Right lobe of liver (tissue), 4 donors: Measurements from ENCODE around the gene EIF2B4.

Source experiments
- POLR2A ChIP-seq: fragments of 450-650 bp; IDR thresholded peaks from one replicate; pipeline ENCODE4 v1.6.1; 2017; ENCODE audit warnings: antibody characterized with exemption, mild to moderate bottlenecking
- TF ChIP-seq, protein P1 (sequence below), 4 donors: fragments of 200-600 bp in 3 of 4; fragments of 450-650 bp in 1 of 4; IDR thresholded peaks; one replicate each; pipeline versions ENCODE4 v1.5.1 to v1.8.0; 2016 to 2022; ENCODE audit warnings: antibody characterized with exemption in 4 of 4, mild to moderate bottlenecking in 2 of 4
- donor health status: DM: no; HTN: no; CAD: no.
- donor health status: DM: no; HTN: no; CAD: no.
- donor health status: DM: no; HTN: yes; CAD: no.

DNA sequence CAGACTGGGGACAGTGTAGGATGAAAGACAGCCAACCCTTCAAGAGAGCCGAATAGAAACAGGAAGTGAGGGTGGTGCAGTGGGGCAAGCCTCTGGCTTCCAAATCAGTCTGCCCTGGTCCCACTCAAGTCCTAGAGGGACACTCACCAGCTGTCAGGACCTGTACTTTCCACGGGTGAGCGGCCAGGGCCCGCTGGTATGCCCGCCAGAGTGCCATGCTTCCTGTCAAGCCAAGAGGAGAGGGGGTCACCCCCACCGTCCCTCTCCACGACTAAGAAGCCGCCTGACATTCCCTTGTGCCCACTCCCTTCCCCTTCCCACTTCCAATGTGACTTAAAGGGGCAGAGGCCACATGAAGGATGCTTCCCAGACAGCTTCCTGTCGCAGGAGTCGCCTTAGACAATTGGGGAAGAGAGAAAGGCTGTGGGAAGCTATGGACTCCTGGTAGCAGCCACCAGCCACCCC, 47.8 kb downstream of the EIF2B4 start:
- TF ChIP-seq, protein P1, sequence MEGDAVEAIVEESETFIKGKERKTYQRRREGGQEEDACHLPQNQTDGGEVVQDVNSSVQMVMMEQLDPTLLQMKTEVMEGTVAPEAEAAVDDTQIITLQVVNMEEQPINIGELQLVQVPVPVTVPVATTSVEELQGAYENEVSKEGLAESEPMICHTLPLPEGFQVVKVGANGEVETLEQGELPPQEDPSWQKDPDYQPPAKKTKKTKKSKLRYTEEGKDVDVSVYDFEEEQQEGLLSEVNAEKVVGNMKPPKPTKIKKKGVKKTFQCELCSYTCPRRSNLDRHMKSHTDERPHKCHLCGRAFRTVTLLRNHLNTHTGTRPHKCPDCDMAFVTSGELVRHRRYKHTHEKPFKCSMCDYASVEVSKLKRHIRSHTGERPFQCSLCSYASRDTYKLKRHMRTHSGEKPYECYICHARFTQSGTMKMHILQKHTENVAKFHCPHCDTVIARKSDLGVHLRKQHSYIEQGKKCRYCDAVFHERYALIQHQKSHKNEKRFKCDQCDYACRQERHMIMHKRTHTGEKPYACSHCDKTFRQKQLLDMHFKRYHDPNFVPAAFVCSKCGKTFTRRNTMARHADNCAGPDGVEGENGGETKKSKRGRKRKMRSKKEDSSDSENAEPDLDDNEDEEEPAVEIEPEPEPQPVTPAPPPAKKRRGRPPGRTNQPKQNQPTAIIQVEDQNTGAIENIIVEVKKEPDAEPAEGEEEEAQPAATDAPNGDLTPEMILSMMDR (IDR thresholded peaks at IDR 0.05) = no peak
- no peak for TF ChIP-seq POLR2A
